ENCODE measurements around the gene OSBPL1A. TPM values are rescaled to one million over a fixed set of nuclear protein-coding genes. Genes with fewer than 3 reads are reported as not detected.

OSBPL1A gene
- polyA plus RNA-seq, 1 of the 3 experiments (the other 2 are of a cell fraction) = 21.3 TPM

GRCh38 chr18:24293254-24293653, 104.4 kb downstream of the OSBPL1A start:
- ChIA-PET POLR2A (no interaction called here), CTCF (no interaction called here)
- 88% methylated on average over 11 of the region's 12 CpGs for WGBS (ENCODE audit: low lambda C conversion rate)

GRCh38 chr18:24278591-24278990, 119.0 kb downstream of the OSBPL1A start:
- Histone ChIP-seq H3K4me3 (ENCODE audit: low read depth in 2 of 2, low read length in 1 of 2) (no peak overlapping the region), H3K9me3 (no peaks in the 10 kb centered on the region), H4K20me1 (ENCODE audit: insufficient read depth) (no peaks in the 10 kb centered on the region), H3K9me2 (no peaks in the 10 kb centered on the region), H3K27ac (ENCODE audit: low read depth in 2 of 2, low read length in 1 of 2) (no peak overlapping the region), H3K27me3 (ENCODE audit: insufficient read depth) (no peaks in the 10 kb centered on the region), H3K9ac (no peak overlapping the region), H3F3A (replicated peaks; ENCODE audit: insufficient read depth) (no peaks in the 10 kb centered on the region), H3K79me2 (ENCODE audit: insufficient read depth) (no peaks in the 10 kb centered on the region), H2AFZ (ENCODE audit: low read depth) (no peak overlapping the region), H3K4me2 (no peak overlapping the region), H3K36me3 (replicated peaks in 1 of 2; ENCODE audit: control insufficient read depth in 1 of 2, insufficient read depth in 2 of 2, low read length in 1 of 2) (no peaks in the 10 kb centered on the region), H3K4me1 (ENCODE audit: control insufficient read depth in 1 of 2, insufficient read depth in 2 of 2, low read depth in 1 of 2, low read length in 1 of 2) (no peaks in the 10 kb centered on the region; a peak in 1 of 4 replicates)
- no peak for DNase-seq
- 94% methylated on average over 3 of the region's 3 CpGs for WGBS (ENCODE audit: low lambda C conversion rate)
- TF ChIP-seq TAF1 (IDR thresholded peaks at IDR 0.05; ENCODE audit: borderline replicate concordance, low read depth, low read length) = no peak
- TF ChIP-seq FOXJ3 (CRISPR knock-in tag; IDR thresholded peaks at IDR 0.05) = no peak
- POLR2A ChIA-PET = no interaction called here
- CTCF ChIA-PET = no interaction called here

More at GRCh38 chr18:24293254-24293653, 104.4 kb downstream of the OSBPL1A start:
- Histone ChIP-seq H3K4me1 (ENCODE audit: control insufficient read depth in 1 of 2, insufficient read depth in 2 of 2, low read depth in 1 of 2, low read length in 1 of 2) (no peaks in the 10 kb centered on the region; a peak in 1 of 4 replicates), H3K9me2 (no peaks in the 10 kb centered on the region), H3F3A (replicated peaks; ENCODE audit: insufficient read depth) (no peaks in the 10 kb centered on the region), H3K27ac (ENCODE audit: low read depth in 2 of 2, low read length in 1 of 2) (no peak overlapping the region), H3K4me3 (ENCODE audit: low read depth in 2 of 2, low read length in 1 of 2) (no peak overlapping the region), H3K36me3 (replicated peaks in 1 of 2; ENCODE audit: control insufficient read depth in 1 of 2, insufficient read depth in 2 of 2, low read length in 1 of 2) (no peaks in the 10 kb centered on the region), H2AFZ (ENCODE audit: low read depth) (no peak overlapping the region), H3K9me3 (no peaks in the 10 kb centered on the region), H3K27me3 (ENCODE audit: insufficient read depth) (no peaks in the 10 kb centered on the region), H3K79me2 (ENCODE audit: insufficient read depth) (no peaks in the 10 kb centered on the region), H4K20me1 (ENCODE audit: insufficient read depth) (no peaks in the 10 kb centered on the region), H3K9ac (no peak overlapping the region), H3K4me2 (no peak overlapping the region)
- DNase-seq = no peak
- TF ChIP-seq FOXM1 (IDR thresholded peaks at IDR 0.05; ENCODE audit: low read depth) (no peak), TAF1 (IDR thresholded peaks at IDR 0.05; ENCODE audit: borderline replicate concordance, low read depth, low read length) (no peak), YY1 (IDR thresholded peaks at IDR 0.05; ENCODE audit: low read depth) (no peak), EZH2phosphoT487 (IDR thresholded peaks at IDR 0.05; ENCODE audit: borderline replicate concordance, low read depth) (no peak), REST (IDR thresholded peaks at IDR 0.05; ENCODE audit: low read depth, low read length) (no peak)

- no peak for DNase-seq
- no peaks in the 10 kb centered on the region for H3F3A ChIP-seq (replicated peaks; ENCODE audit: insufficient read depth)
- no peak overlapping the region for H3K4me2 ChIP-seq
- H3K9me2 ChIP-seq = no peaks in the 10 kb centered on the region
- no peaks in the 10 kb centered on the region for H3K79me2 ChIP-seq (ENCODE audit: insufficient read depth)
- H3K27me3 ChIP-seq (ENCODE audit: insufficient read depth) = no peaks in the 10 kb centered on the region
- H3K9ac ChIP-seq = no peak overlapping the region
- H3K36me3 ChIP-seq (replicated peaks in 1 of 2; ENCODE audit: control insufficient read depth in 1 of 2, insufficient read depth in 2 of 2, low read length in 1 of 2) = no peaks in the 10 kb centered on the region
- no peak overlapping the region for H3K4me3 ChIP-seq (ENCODE audit: low read depth in 2 of 2, low read length in 1 of 2)
- no peaks in the 10 kb centered on the region for H3K9me3 ChIP-seq
- H4K20me1 ChIP-seq (ENCODE audit: insufficient read depth) = no peaks in the 10 kb centered on the region
- ChIA-PET POLR2A (no interaction called here), CTCF (no interaction called here)
- H2AFZ ChIP-seq (ENCODE audit: low read depth) = no peak overlapping the region
- no peak overlapping the region for H3K27ac ChIP-seq (ENCODE audit: low read depth in 2 of 2, low read length in 1 of 2)
- no peaks in the 10 kb centered on the region; a peak in 1 of 4 replicates for H3K4me1 ChIP-seq (ENCODE audit: control insufficient read depth in 1 of 2, insufficient read depth in 2 of 2, low read depth in 1 of 2, low read length in 1 of 2)
- WGBS (ENCODE audit: low lambda C conversion rate) = 82% methylated on average over 4 of the region's 4 CpGs
- no peak for TF ChIP-seq GATA2 (CRISPR knock-in tag; IDR thresholded peaks at IDR 0.05)
- TF ChIP-seq RXRA (IDR thresholded peaks at IDR 0.05; ENCODE audit: borderline replicate concordance, low read depth) = no peak
- TF ChIP-seq ELF1 (IDR thresholded peaks at IDR 0.05) = no peak
- no peak for TF ChIP-seq NFIC (IDR thresholded peaks at IDR 0.05; ENCODE audit: borderline replicate concordance)
- no peak for TF ChIP-seq FOXJ3 (CRISPR knock-in tag; IDR thresholded peaks at IDR 0.05)
- no peak for TF ChIP-seq TAF1 (IDR thresholded peaks at IDR 0.05; ENCODE audit: borderline replicate concordance, low read depth, low read length)
- TF ChIP-seq FOSL2 (IDR thresholded peaks at IDR 0.05; ENCODE audit: borderline replicate concordance, low read depth) = no peak
- no peak for TF ChIP-seq SMC3 (IDR thresholded peaks at IDR 0.05; ENCODE audit: low read depth, low read length)
- TF ChIP-seq PBX3 (IDR thresholded peaks at IDR 0.05) = no peak
- no peak for TF ChIP-seq NRF1 (IDR thresholded peaks at IDR 0.05; ENCODE audit: low read depth, low read length)
- TF ChIP-seq TEAD4 (IDR thresholded peaks at IDR 0.05; ENCODE audit: borderline replicate concordance, insufficient read depth) = no peak
- no peak for TF ChIP-seq MAX (IDR thresholded peaks at IDR 0.05; ENCODE audit: low read depth)
- no peak for TF ChIP-seq FOXM1 (IDR thresholded peaks at IDR 0.05; ENCODE audit: low read depth)
Observed at GRCh38 chr18:24277516-24278195, 120.0 kb downstream of the OSBPL1A start.

All from SK-N-SH (cell line).